ENCODE measurements around the gene GLT8D1.
"Not testable (repeated sequence)": the region's sequence is repeated elsewhere in the genome, so short reads cannot be mapped to it uniquely, and the experiment has no call there.

GLT8D1 gene

GRCh38 chr3:52705688-52706686 lies at the start of gene GLT8D1, which contains the start of gene SPCS1:
Gene GLT8D1 (minus strand): TSS chr3:52705791. CDS start chr3:52700460, 5,331 bp downstream.
Gene SPCS1 (plus strand): TSS chr3:52706106. CDS start chr3:52706247, 141 bp downstream.
- peak; percentile 80 for DNase-seq (ENCODE audit: low read depth)

GRCh38 chr3:52754373-52754772 lies 48.8 kb upstream of the GLT8D1 start:
- no peak for DNase-seq (ENCODE audit: low read depth)

GRCh38 chr3:52752045-52752660 lies 46.6 kb upstream of the GLT8D1 start:
- DNase-seq (ENCODE audit: low read depth) = no peak

- DNase-seq (ENCODE audit: low read depth) = no peak
These were observed 38.1 kb upstream of the GLT8D1 start for GRCh38 chr3:52743721-52744120.

- DNase-seq (ENCODE audit: low read depth) = no peak
These were observed 37.6 kb upstream of the GLT8D1 start for GRCh38 chr3:52743152-52743551.

GRCh38 chr3:52742418-52743041 lies 36.9 kb upstream of the GLT8D1 start:
- no peak for DNase-seq (ENCODE audit: low read depth)

- DNase-seq (ENCODE audit: low read depth) = no peak
These were observed 34.1 kb upstream of the GLT8D1 start for GRCh38 chr3:52739730-52740129.

GRCh38 chr3:52733256-52733891 lies 27.8 kb upstream of the GLT8D1 start:
- DNase-seq (ENCODE audit: low read depth) = no peak

GRCh38 chr3:52731590-52731989 lies 26.0 kb upstream of the GLT8D1 start:
- no peak for DNase-seq (ENCODE audit: low read depth)

- DNase-seq (ENCODE audit: low read depth) = no peak
These were observed 25.1 kb upstream of the GLT8D1 start for GRCh38 chr3:52730681-52731080.

GRCh38 chr3:52728753-52729152 lies 23.2 kb upstream of the GLT8D1 start:
- not testable (repeated sequence) for DNase-seq (ENCODE audit: low read depth)

- DNase-seq (ENCODE audit: low read depth) = no peak
These were observed 18.9 kb upstream of the GLT8D1 start for GRCh38 chr3:52724511-52724910.

- no peak for DNase-seq (ENCODE audit: low read depth)
These were observed 18.3 kb upstream of the GLT8D1 start for GRCh38 chr3:52723935-52724334.

- no peak for DNase-seq (ENCODE audit: low read depth)
These were observed 16.9 kb upstream of the GLT8D1 start for GRCh38 chr3:52722491-52722890.

GRCh38 chr3:52721730-52722008 lies 16.1 kb upstream of the GLT8D1 start:
- no peak for DNase-seq (ENCODE audit: low read depth)

GRCh38 chr3:52721002-52721729 lies 15.6 kb upstream of the GLT8D1 start:
- DNase-seq (ENCODE audit: low read depth) = no peak

- DNase-seq (ENCODE audit: low read depth) = no peak
These were observed 14.0 kb upstream of the GLT8D1 start for GRCh38 chr3:52719618-52720017.

- DNase-seq (ENCODE audit: low read depth) = no peak
These were observed 10.2 kb upstream of the GLT8D1 start for GRCh38 chr3:52715714-52716305.

- DNase-seq (ENCODE audit: low read depth) = no peak
These were observed 9.0 kb upstream of the GLT8D1 start for GRCh38 chr3:52714335-52715302.
